ENCODE measurements around the gene BFSP2.
A peak's percentile ranks its signal among the peaks of the same experiment; 100 is the strongest.
"Not testable (repeated sequence)": the region's sequence is repeated elsewhere in the genome, so short reads cannot be mapped to it uniquely, and the experiment has no call there.

Gene BFSP2

DNA sequence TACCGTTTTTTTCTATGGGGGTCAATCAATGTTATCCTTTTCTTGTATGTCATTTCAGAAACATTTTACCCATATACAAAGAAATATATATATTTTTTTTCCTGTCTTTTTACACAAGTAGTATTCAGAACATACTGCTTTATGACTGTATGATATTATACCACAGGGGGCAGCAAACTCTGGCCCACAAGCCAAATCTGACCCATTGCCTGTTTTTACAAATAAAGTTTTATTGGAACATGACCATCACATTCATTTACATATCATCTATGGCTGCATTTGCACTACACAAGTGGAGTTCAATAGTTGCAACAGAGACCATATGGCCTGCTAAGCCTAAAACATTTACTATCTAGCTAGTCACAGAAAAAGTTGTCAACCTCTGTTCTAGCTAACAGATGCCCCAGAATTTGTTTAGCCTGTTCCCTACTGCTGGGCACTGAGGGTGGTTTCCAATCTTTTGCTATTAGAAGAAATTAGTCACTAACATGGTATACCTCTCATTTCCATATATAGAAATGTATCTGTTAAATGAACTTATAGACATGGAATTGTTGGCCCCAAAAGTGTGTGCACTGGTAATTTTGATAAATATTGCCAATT, 57.7 kb downstream of the BFSP2 start:
- peak; percentile 31 for DNase-seq (ENCODE audit: low spot score)

DNA sequence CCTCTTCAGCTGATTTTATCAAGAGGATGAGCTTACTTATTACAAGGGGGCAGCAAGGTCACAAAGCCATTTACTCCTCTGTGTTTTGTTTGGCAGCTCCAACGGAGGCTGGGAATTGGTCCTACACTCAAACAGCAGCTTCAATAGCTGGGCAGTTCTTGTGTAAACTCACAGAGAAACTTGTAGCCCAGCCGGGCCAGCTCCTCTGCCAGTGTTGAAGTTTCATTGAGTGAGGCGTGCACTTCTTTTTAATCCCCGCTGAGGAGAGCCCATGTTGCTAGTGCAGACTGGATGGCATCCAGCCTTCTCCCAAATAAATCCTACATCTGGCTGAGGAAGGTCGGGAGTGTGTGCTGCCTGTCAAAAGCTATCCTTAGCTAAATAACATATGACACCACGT, 59.5 kb downstream of the BFSP2 start:
- no peak for DNase-seq (ENCODE audit: low spot score)

DNA sequence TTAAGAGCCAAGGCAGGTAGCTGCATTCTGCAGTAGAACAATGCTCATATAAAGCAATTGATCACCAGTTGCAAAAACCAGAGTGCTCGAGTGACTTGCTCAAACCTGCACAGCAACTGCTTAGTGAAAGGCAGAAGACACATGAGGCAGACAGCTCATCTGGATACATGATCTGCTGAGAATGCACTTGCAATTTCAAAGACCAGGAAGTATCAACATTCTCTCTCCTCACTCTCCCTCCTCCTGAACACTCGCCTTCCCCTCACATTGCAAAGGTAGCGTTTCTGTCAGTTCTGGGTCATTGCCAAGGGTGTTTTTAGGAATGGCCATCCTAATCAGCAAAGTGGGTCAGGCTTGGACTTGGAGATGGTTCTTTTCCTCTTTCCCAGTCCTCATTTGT, 61.0 kb downstream of the BFSP2 start:
- no peak for DNase-seq (ENCODE audit: low spot score)

DNA sequence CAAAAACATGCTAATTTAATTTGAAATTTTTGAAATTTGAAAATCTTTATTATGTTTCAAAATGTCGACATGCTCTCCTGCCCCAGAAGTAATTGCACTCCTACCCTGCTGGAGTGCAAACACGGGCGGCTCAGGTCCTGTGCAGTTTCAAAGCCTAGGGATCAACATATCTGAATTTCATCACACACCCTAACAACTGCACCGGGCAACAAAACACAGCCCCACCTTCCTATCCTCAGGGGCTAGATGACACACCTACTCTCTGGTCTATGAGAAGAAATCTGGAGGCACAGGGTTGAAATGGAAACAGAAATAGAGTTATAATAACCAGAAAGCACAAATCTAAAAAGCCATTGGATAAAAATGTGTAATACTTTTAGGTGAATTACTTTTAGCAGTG, 61.4 kb downstream of the BFSP2 start:
- DNase-seq (ENCODE audit: low spot score): no peak

DNA sequence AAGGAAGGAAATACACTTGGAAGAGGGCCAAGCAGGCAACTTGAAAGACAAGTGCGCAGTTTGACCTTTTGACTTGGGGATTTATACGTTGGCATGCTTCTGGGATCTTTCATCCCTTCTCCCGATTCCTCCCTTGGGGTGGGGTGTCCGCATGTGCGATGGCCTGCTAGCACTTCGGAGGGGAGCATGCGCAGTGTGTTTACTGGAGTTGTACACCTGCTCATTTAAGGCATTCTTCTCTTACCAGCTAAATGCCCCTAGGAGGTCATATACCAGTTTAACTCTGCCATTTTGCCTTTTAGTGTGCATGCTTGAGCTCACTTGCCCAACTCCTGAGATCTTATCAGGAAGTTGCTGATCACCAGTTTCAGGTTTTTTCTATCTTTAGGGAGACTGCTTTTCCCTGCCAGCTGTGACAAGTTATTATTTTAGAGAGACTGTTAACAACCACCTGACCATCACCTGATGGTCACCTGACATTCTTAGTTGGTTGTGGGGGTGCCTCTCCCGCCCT, 63.5 kb downstream of the BFSP2 start:
- DNase-seq (ENCODE audit: low spot score): no peak

DNA sequence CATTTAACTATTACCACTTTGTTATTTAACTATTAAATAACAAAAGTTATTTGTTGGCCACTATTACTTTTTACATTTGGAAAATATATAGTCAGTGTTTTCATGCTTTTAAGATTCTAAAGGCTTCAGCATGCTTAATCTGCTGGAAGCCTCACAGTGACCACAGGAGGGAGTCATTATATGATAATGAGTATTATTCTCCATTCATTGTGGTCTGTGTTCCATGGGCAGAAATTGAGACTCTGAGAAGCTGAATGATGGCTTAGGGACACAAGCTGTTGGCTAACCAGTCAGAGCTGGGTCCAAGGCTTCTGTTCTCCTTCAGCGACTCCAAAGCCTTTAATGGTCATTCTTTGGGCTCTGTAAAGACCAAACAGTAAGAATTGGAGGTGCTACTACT, 64.7 kb downstream of the BFSP2 start:
- DNase-seq (ENCODE audit: low spot score): peak; percentile 30

DNA sequence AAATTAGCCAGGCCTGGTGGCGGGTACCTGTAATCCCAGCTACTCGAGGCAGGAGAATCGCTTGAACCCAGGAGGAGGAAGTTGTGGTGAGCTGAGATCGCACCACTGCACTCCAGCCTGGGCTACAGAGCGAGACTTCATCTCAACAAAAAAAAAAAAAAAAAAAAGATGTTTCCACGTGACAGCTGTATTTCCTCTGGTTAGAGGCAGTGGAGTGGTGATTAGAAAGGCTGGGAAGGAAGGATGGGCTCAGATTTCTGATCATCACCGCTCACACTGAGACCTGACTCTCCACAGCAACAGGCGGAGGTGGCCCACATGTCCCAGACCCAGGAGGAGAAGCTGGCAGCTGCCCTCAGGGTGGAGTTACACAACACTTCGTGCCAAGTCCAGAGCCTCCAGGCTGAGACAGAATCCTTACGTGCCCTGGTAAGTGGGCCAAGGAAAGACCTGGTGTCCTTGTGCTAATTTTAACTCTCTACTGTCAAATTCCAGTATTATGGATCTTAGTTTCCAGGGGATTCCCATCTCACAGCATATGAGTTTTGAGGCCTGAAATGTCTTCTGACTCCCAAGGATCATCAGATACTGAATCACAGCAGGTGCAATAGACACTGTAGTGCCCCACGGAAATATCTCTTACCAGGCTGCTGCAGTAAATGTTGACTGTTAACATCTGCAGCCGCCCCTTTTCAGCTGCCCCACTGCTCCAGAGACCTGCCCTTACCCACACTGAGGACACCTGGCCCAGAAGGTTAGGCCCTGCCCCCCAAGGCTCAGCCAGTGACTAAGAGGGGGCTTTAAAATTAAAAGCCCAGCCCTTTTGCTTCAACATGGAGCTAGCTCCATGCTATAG, 66.9 kb downstream of the BFSP2 start:
- DNase-seq (ENCODE audit: low spot score): no peak

DNA sequence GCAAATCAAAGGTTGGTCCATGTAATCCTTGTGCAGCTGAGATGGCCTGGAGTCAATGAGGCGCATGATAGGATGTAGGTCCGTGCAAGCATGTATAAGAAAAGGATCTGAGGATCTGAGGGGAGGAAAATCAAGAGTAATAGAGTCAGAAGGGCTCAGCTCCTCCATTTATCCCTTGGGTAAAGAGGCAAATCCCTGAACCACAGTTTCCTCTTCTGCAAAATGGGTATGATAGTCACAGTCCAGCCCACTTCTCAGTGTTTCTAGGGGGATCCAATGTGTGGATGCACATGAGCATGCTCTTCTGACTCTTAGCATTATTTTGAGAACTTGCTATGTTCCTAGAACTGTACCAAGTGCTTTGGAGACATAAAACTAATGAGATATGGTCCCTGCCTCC, 67.9 kb downstream of the BFSP2 start:
- no peak for DNase-seq (ENCODE audit: low spot score)

DNA sequence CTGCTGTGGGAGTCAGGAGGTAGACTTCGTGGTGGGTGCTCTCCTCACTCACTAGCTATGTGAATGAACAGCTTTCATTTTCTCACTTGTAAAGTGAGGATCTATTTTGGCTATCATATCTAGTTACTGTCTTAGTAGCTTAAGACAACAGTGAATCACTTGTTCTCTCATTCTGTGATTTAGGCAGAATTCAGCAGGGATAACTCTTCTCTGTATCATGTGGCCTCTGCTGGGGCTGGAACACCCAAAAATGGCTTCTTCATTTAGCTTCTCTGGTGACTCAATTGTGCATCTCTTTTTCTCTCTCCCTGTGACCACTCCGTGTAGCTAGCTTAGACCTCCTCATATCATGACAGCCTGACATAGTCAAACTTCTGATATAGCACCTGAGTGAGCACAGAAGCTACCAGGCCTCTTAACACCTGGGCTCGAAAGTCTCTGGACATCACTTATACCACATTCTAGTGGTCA, 68.4 kb downstream of the BFSP2 start:
- no peak for DNase-seq (ENCODE audit: low spot score)

DNA sequence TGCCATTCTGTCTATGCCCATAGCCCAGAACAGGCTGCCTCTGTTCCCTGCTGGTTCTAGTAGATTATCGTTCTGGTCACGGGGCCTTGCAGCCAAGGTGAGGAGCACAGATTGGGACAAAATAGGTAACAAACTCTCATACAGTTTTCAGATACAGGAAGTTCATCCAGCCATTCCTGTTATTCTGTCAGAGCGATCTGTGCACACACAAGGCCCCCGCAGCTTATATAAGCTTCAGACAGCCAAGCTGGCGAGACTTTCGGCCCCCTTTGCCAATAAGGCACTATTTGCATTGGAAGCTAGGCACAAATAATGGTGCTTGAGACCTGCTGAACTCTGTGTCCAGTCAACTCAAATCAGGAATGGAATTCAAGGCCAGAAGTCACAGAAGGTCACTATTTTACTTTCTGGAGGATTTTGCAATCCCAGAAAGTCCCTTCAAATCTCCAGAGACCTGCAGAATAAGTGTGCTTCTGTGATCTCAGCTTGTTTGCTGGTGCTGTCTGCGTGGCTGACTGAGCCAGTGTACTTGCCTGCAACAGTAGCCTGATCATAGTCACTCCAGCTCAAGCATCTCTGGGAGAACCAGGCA, 69.4 kb downstream of the BFSP2 start:
- no peak for DNase-seq (ENCODE audit: low spot score)

DNA sequence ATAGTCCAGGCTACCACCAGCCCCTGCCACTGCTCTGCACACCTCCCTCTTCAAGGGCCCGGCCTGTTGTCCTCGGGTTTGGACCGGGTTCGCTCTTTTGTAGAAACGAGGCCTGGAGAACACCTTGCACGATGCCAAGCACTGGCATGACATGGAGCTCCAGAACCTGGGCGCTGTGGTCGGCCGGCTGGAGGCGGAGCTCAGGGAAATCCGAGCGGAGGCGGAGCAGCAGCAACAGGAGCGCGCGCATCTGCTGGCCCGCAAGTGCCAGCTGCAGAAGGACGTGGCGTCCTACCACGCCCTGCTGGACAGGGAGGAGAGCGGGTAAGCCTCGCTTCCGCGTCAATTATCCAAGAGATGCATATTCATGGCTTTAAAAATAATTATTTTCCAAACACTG, 72.4 kb downstream of the BFSP2 start:
- DNase-seq (ENCODE audit: low spot score): no peak

DNA sequence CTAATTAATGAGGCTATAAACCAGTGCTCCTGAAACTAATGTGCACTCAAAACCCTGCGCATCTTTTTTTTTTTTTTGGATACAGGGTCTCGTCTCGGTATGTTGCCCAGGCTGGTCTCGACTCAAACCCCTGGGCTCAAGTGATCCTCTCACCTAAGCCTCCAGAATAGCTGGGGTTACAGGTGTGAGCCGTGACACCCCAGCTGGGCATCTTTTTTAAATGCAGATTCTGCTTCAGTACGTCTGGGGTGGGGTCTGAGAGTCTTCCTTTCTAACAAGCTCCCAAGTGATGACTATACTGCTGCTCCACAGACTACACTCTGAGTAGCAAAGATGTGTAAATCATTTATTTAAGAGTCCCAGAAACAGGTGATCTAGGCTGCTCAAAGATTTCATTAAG, 73.0 kb downstream of the BFSP2 start:
- DNase-seq (ENCODE audit: low spot score): no peak

DNA sequence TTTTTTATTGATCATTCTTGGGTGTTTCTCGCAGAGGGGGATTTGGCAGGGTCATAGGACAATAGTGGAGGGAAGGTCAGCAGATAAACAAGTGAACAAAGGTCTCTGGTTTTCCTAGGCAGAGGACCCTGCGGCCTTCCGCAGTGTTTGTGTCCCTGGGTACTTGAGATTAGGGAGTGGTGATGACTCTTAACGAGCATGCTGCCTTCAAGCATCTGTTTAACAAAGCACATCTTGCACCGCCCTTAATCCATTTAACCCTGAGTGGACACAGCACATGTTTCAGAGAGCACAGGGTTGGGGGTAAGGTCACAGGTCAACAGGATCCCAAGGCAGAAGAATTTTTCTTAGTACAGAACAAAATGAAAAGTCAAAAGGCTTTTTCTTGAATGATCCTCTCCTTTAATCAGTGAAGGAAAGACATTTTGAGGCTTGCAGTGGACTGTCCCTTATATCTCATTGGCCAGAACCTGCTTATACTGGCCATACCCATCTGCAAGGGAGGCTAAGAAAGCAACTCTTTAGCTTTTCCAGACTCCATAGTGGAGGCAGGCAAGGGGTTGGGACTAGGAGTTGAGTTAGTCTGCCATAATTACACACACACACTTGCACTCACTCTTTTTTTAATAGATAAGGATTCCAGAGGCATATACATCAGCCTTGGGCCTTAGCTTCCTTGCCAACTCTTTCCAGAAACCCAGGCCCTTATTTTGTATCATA, 73.8 kb downstream of the BFSP2 start:
- not testable (repeated sequence) for DNase-seq (ENCODE audit: low spot score)

DNA sequence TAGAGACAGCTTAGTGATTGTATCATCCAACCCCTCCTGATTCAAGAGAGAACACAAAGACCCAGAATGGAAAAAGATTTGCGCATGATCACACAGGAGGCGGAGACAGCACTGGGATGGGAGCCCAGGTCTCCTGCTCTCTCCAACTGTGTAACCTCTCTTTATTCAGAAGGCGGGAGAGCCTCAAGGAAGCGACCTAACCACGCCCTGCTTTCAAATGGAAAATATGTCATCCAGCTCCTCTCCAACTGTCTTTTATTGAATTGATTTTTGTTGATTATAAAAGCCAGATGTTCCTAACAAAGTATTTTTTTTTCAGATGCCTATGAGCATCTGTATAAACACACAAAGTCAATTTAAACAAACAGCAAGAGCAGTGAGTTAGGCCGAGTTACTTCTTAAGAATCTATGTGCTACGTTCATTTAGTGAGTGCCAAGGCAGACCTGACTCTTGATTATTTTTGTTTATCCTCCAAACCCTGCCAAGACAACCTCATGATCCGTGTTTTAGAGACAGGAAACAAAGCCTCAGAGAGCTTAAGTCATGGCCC, 74.5 kb downstream of the BFSP2 start:
- no peak for DNase-seq (ENCODE audit: low spot score)

DNA sequence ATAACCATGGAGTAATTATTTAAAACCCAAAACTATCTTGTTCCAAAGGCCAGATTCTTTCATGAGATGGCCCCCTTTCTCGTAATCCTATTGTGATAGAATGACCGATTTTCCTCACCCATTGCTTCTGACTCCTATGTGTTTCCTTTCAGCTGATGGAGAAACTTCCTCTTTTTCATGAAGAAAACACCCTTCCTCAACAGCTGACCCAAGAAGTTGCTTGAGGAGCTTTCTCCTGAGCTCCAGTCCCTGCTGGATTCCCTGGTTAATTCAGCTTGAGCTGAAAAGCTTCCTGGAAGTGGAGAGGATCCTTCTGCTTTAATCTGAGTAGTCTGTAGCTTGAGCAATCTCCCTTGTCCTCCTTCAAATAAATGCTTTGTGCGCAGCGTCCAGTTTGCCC, 75.0 kb downstream of the BFSP2 start:
- DNase-seq (ENCODE audit: low spot score): no peak

DNA sequence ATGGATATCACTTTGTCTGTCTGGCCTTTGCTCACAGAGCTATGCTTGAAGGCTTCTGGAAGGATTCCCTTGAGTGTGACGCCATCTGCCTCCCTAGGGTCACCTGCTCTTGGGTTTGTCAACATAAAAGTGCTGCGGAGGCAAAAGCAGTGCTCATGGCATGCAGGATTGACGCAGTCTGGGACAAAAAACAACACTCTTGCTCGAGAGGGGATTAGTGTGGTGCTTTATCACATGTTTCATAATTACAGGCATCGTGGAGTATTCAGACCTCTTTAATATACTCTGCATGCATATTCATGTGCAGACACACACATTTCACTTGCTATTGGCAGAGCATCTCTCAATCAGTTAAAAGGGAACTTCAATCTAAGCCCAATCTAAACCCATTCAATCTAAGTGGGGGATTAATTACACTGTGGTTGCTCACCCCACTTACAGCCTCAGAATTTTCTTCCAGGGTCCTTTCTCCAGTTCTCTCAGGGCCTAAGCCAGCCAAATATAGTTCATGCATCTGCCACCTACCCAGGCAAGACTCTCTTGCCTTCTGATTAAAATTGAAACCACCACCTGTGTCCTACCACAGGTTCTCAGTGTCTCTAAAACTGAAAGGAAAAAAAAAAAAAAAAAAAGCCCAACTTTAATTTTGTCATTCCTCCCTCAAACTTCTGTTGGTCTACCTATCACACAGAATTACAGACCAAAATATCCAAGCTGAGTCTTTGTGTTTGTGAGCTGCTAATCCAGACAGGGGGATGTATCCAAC, 75.6 kb downstream of the BFSP2 start:
- no peak for DNase-seq (ENCODE audit: low spot score)

DNA sequence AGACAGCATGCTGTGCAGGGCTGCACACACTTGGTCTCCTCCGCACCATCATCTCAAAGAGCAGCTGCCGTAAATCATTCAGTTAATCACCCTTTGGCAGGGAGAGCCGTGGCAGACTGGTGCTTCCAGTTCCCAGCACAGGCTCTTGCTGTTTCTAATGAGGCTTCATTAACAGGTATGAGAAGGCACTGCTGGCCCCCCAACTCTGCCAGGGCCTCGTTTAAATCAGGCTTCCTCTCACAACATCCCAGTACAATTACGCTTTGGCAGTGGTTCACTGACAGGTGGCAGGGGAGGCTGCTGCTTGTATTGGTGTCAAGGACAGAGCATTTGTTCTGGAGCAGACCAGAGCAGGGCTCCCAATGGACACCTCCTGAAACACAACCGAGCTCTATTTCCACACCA, 77.1 kb downstream of the BFSP2 start:
- DNase-seq (ENCODE audit: low spot score): no peak

DNA sequence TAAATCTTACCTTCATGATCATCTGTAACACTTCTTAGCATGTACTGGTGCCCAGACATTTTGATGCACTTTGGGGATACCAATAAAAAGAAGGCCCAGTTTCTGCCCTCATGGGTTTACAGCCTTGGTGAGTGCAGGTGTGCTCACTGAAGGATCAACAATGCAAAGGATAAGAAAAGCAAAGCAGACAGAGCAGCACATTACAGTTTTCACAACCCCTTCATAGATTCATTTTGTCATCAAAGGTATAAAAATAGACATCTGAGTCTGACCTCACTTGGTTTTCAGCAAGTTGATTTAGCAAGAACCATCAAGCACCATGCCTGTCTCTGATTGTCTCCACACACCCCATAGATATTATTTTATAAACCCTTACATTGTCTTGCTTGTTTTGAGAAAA, 77.6 kb downstream of the BFSP2 start:
- DNase-seq (ENCODE audit: low spot score): no peak

DNA sequence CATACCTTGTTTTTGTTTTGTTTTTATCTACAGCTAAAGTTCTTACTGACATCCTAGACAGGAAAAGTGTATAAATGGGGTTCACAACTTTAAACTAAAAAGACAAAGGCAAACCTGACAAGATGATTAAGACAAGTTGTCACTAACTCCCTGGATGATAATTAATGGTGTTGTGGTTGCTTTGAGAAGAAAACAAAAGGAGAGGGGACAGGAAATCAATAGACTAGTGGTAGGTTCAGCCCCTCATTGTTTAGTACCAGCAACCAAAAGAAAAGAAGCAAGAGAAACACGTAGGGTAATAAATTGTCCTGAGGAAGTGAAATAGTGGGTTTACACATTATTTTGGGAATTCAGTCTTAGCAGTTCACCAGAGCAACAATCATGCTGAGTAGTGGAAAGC, 78.8 kb downstream of the BFSP2 start:
- DNase-seq (ENCODE audit: low spot score): no peak

DNA sequence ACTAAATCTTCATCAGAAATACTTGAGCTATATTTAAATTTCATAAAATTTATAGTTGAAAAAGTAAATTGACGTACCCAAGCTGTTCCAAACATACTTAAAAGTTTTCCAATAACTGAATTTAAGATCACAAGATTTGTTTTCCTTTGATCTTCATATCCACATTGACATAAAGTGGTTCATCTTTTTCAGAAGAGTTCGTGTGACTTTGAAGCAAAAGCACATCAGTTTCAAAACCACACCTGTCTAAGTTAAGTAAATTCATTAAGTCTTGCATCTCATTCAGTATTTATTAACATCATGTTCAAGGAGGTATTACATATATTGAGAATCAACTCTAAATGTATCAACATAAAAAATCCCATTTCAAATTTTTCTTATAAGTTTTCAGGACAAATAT, 79.5 kb downstream of the BFSP2 start:
- DNase-seq (ENCODE audit: low spot score): no peak

DNA sequence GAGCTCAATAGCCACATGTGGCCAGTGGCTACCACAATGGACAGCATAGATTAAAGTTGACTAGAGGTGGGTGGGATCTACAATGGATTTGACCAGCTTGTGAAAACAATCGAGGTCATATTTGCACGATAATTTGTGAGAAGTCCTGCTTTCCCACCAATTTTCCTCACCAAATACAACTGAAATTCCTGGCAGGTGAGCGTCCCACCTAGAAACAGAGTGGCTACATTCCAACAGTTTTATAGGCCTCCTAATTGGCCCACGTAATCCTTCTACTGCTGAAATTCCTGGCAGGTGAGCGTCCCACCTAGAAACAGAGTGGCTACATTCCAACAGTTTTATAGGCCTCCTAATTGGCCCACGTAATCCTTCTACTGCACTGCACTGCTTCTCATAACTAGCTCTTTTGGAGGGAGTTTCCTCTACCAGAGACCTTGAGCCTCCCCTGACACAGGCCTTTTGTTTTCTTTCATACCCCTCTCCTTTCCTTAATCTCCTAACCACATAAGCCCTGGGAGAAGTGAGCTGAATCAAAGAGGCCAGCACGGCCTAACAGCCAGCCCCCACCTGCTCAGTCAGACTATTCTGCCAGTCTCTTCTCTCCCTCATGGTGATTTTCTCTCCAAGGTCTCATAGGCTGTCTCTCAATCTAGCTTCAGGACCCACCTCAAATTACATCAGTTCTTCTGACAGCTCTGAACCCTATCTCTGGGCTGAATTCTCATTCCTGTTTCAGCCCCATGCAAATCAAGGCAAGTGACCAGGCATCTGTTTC, 80.2 kb downstream of the BFSP2 start:
- DNase-seq (ENCODE audit: low spot score): no peak

All from kidney capillary endothelial cell (primary cell).